Measurements from ENCODE around the gene BCL2. TPM values are rescaled to one million over a fixed set of nuclear protein-coding genes. Genes with fewer than 3 reads are reported as not detected.
A peak's percentile ranks its signal among the peaks of the same experiment; 100 is the strongest.

BCL2 gene
- total and polyA plus RNA-seq, 2 donors = 11.7 to 17.5 TPM

GRCh38 chr18:63356272-63356896 is 36.8 kb upstream of the BCL2 start:
- no peak overlapping the region for H3K4me3 ChIP-seq (ENCODE audit: low read length in 2 of 2)

DNA sequence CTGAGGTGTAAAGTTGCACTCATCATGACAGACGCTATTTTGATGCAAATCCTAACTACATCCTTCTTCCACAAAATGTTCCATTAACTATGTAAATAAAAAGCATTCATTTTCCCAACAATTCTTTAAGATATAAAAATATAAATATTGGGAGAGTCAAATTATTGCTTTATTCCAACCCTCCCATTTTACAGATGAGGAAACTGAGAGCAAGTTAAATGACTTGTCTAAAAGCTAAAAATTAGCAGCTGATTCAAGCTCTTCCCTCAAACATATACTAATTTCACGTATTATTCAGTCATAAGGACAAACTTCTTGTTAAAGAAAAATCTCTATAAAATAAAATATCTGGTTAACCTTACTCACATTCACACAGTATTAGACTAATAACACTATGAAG is 30.7 kb upstream of the BCL2 start:
- no peaks in the 10 kb centered on the region for H3K4me1 ChIP-seq (ENCODE audit: control insufficient read depth in 2 of 2, insufficient read depth in 2 of 2, low read length in 2 of 2)
- DNase-seq (ENCODE audit: low read depth in 6 of 9, low spot score in 9 of 9) = no peak
- H3K9me3 ChIP-seq (ENCODE audit: control insufficient read depth in 2 of 2, insufficient read depth in 1 of 2, low read length in 1 of 2) = no peaks in the 10 kb centered on the region
- H3K36me3 ChIP-seq (ENCODE audit: control insufficient read depth in 2 of 2, insufficient read depth in 2 of 2, low read length in 1 of 2) = peaks cover 37 to 59% of the 10 kb centered on the region in 2 donors
- no peak overlapping the region for H3K4me3 ChIP-seq (ENCODE audit: low read length in 2 of 2)
- no peak overlapping the region for H3K27ac ChIP-seq (ENCODE audit: low read depth in 1 of 2, low read length in 1 of 2)
- no peaks in the 10 kb centered on the region for H3K27me3 ChIP-seq (ENCODE audit: control insufficient read depth in 2 of 2, insufficient read depth in 1 of 2, low read length in 1 of 2)
- 49% methylated on average over 2 of the region's 2 CpGs for WGBS

More at GRCh38 chr18:63356272-63356896, 36.8 kb upstream of the BCL2 start:
- no peak for DNase-seq (ENCODE audit: low read depth in 6 of 9, low spot score in 9 of 9)
- Histone ChIP-seq H3K27me3 (ENCODE audit: control insufficient read depth in 2 of 2, insufficient read depth in 1 of 2, low read length in 1 of 2) (no peaks in the 10 kb centered on the region), H3K9me3 (ENCODE audit: control insufficient read depth in 2 of 2, insufficient read depth in 1 of 2, low read length in 1 of 2) (no peaks in the 10 kb centered on the region), H3K4me1 (ENCODE audit: control insufficient read depth in 2 of 2, insufficient read depth in 2 of 2, low read length in 2 of 2) (no peaks in the 10 kb centered on the region), H3K36me3 (ENCODE audit: control insufficient read depth in 2 of 2, insufficient read depth in 2 of 2, low read length in 1 of 2) (peaks cover 21 to 48% of the 10 kb centered on the region in 2 donors), H3K27ac (ENCODE audit: low read depth in 1 of 2, low read length in 1 of 2) (no peak overlapping the region)
- WGBS = 97% methylated on average over 7 of the region's 7 CpGs

GRCh38 chr18:63348508-63349136 is 29.1 kb upstream of the BCL2 start:
- no peaks in the 10 kb centered on the region for H3K9me3 ChIP-seq (ENCODE audit: control insufficient read depth in 2 of 2, insufficient read depth in 1 of 2, low read length in 1 of 2)
- no peak overlapping the region for H3K4me3 ChIP-seq (ENCODE audit: low read length in 2 of 2)

DNA sequence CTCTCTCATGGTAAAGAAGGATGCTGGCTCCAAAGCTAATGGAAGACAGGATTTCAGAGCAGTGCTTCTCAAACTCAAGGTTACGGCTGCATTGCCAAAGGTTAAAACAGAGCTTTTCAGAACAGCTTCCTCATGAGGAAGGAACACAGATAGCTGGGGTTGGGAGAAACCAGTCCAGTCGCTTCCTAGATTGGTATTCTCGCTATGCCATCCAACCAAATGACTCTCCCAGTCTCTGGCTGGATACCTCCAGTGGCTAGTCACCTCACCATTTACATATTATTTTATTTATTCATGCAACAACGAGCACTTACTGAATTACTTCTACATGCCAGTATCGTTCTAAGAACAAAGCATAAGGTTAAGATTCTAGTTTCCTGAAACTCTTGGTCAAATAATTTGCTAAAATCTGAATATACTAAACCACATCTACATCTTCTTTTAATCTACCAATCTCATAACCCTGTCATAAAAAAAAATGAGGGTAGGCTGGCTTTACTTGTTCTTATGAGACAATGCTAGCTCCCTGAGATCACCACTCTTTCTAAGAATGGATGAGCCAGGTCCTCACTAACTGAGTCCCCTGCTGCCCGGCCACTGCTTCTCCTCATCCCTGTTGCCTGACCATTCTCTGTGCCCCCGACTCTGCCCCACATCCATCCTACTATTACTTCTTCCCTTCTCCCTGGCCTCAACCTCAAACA is 27.1 kb upstream of the BCL2 start:
- Histone ChIP-seq H3K36me3 (ENCODE audit: control insufficient read depth in 2 of 2, insufficient read depth in 2 of 2, low read length in 1 of 2) (peaks cover 40 to 56% of the 10 kb centered on the region in 2 donors), H3K9me3 (ENCODE audit: control insufficient read depth in 2 of 2, insufficient read depth in 1 of 2, low read length in 1 of 2) (no peaks in the 10 kb centered on the region), H3K4me3 (ENCODE audit: low read length in 2 of 2) (no peak overlapping the region), H3K4me1 (ENCODE audit: control insufficient read depth in 2 of 2, insufficient read depth in 2 of 2, low read length in 2 of 2) (no peaks in the 10 kb centered on the region), H3K27me3 (ENCODE audit: control insufficient read depth in 2 of 2, insufficient read depth in 1 of 2, low read length in 1 of 2) (no peaks in the 10 kb centered on the region), H3K27ac (ENCODE audit: low read depth in 1 of 2, low read length in 1 of 2) (peak overlapping the region in 1 of 2 donors; percentile 31)
- 97% methylated on average over 7 of the region's 7 CpGs for WGBS
- DNase-seq (ENCODE audit: low read depth in 6 of 9, low spot score in 9 of 9) = no peak

More at GRCh38 chr18:63348508-63349136, 29.1 kb upstream of the BCL2 start:
- no peaks in the 10 kb centered on the region for H3K27me3 ChIP-seq (ENCODE audit: control insufficient read depth in 2 of 2, insufficient read depth in 1 of 2, low read length in 1 of 2)
- H3K4me1 ChIP-seq (ENCODE audit: control insufficient read depth in 2 of 2, insufficient read depth in 2 of 2, low read length in 2 of 2) = no peaks in the 10 kb centered on the region
- peaks cover 42 to 56% of the 10 kb centered on the region in 2 donors for H3K36me3 ChIP-seq (ENCODE audit: control insufficient read depth in 2 of 2, insufficient read depth in 2 of 2, low read length in 1 of 2)
- DNase-seq (ENCODE audit: low read depth in 6 of 9, low spot score in 9 of 9) = no peak
- WGBS = 97% methylated on average over 7 of the region's 7 CpGs
- no peak overlapping the region for H3K27ac ChIP-seq (ENCODE audit: low read depth in 1 of 2, low read length in 1 of 2)

- Histone ChIP-seq H3K4me3 (ENCODE audit: low read length in 2 of 2) (no peak overlapping the region), H3K27ac (ENCODE audit: low read depth in 1 of 2, low read length in 1 of 2) (peak overlapping the region in 1 of 2 donors; percentile 31), H3K36me3 (ENCODE audit: control insufficient read depth in 2 of 2, insufficient read depth in 2 of 2, low read length in 1 of 2) (peaks cover 39 to 53% of the 10 kb centered on the region in 2 donors), H3K27me3 (ENCODE audit: control insufficient read depth in 2 of 2, insufficient read depth in 1 of 2, low read length in 1 of 2) (no peaks in the 10 kb centered on the region), H3K4me1 (ENCODE audit: control insufficient read depth in 2 of 2, insufficient read depth in 2 of 2, low read length in 2 of 2) (no peaks in the 10 kb centered on the region), H3K9me3 (ENCODE audit: control insufficient read depth in 2 of 2, insufficient read depth in 1 of 2, low read length in 1 of 2) (no peaks in the 10 kb centered on the region)
- DNase-seq (ENCODE audit: low read depth in 6 of 9, low spot score in 9 of 9) = no peak
- WGBS = 90% methylated on average over 7 of the region's 7 CpGs
These were observed 26.5 kb upstream of the BCL2 start for GRCh38 chr18:63346031-63346430.

DNA sequence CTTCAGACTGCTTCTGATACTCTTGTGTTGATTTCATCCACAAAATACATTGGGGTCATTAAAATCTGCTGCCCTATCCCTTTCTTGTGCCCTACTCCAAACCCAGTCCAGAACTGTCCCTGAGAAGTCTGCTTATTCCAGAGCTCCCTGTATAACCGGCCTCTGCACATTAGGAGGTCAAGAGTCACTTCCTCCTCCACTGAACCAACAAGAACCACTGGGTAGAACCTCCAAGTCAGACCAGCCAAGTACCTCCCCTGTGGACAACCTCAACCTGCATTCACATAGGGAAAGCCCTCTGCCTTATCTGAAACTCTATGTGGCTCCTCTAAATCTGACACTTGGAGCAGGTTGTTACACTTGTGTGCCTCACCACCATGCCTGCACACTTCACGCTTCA is 25.3 kb upstream of the BCL2 start:
- Histone ChIP-seq H3K36me3 (ENCODE audit: control insufficient read depth in 2 of 2, insufficient read depth in 2 of 2, low read length in 1 of 2) (peaks cover 38 to 49% of the 10 kb centered on the region in 2 donors), H3K4me1 (ENCODE audit: control insufficient read depth in 2 of 2, insufficient read depth in 2 of 2, low read length in 2 of 2) (no peaks in the 10 kb centered on the region)

GRCh38 chr18:63344263-63344662 is 24.7 kb upstream of the BCL2 start:
- Histone ChIP-seq H3K27ac (ENCODE audit: low read depth in 1 of 2, low read length in 1 of 2) (no peak overlapping the region), H3K27me3 (ENCODE audit: control insufficient read depth in 2 of 2, insufficient read depth in 1 of 2, low read length in 1 of 2) (no peaks in the 10 kb centered on the region), H3K4me3 (ENCODE audit: low read length in 2 of 2) (no peak overlapping the region), H3K36me3 (ENCODE audit: control insufficient read depth in 2 of 2, insufficient read depth in 2 of 2, low read length in 1 of 2) (peaks cover 32 to 45% of the 10 kb centered on the region in 2 donors), H3K4me1 (ENCODE audit: control insufficient read depth in 2 of 2, insufficient read depth in 2 of 2, low read length in 2 of 2) (no peaks in the 10 kb centered on the region), H3K9me3 (ENCODE audit: control insufficient read depth in 2 of 2, insufficient read depth in 1 of 2, low read length in 1 of 2) (no peaks in the 10 kb centered on the region)
- 98% methylated on average over 5 of the region's 5 CpGs for WGBS
- no peak for DNase-seq (ENCODE audit: low read depth in 6 of 9, low spot score in 9 of 9)

More for the DNA sequence above, 25.3 kb upstream of the BCL2 start:
- 100% methylated on average over 2 of the region's 2 CpGs for WGBS
- Histone ChIP-seq H3K4me3 (ENCODE audit: low read length in 2 of 2) (no peak overlapping the region), H3K27me3 (ENCODE audit: control insufficient read depth in 2 of 2, insufficient read depth in 1 of 2, low read length in 1 of 2) (no peaks in the 10 kb centered on the region), H3K27ac (ENCODE audit: low read depth in 1 of 2, low read length in 1 of 2) (no peak overlapping the region), H3K9me3 (ENCODE audit: control insufficient read depth in 2 of 2, insufficient read depth in 1 of 2, low read length in 1 of 2) (no peaks in the 10 kb centered on the region)
- no peak for DNase-seq (ENCODE audit: low read depth in 6 of 9, low spot score in 9 of 9)

DNA sequence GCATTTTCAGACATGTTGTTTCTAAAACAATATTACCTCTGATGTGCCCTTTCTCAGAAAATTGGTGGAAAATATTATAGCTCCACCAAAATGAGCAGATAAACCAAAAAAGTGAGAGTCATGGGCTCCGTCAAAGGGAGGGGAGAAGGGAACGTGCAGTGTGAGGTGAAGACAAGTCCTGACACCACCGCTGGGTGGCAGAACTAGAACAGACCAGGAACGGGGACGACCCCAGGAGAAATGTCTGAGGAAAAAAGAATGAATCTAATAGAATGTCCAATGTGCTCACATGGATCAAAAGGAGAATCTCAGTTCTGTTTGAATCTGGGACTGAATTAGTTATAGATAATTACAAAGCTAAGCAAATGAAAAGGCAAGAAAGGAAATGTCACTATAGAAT is 22.6 kb upstream of the BCL2 start:
- no peak overlapping the region for H3K27ac ChIP-seq (ENCODE audit: low read depth in 1 of 2, low read length in 1 of 2)
- 62% methylated on average over 5 of the region's 5 CpGs for WGBS
- H3K4me1 ChIP-seq (ENCODE audit: control insufficient read depth in 2 of 2, insufficient read depth in 2 of 2, low read length in 2 of 2) = no peaks in the 10 kb centered on the region
- no peaks in the 10 kb centered on the region for H3K27me3 ChIP-seq (ENCODE audit: control insufficient read depth in 2 of 2, insufficient read depth in 1 of 2, low read length in 1 of 2)
- no peaks in the 10 kb centered on the region for H3K9me3 ChIP-seq (ENCODE audit: control insufficient read depth in 2 of 2, insufficient read depth in 1 of 2, low read length in 1 of 2)
- peak in 2 of 9 donors; percentile 51 to 57 for DNase-seq (ENCODE audit: low read depth in 6 of 9, low spot score in 9 of 9)
- H3K36me3 ChIP-seq (ENCODE audit: control insufficient read depth in 2 of 2, insufficient read depth in 2 of 2, low read length in 1 of 2) = peaks cover 35 to 47% of the 10 kb centered on the region in 2 donors
- H3K4me3 ChIP-seq (ENCODE audit: low read length in 2 of 2) = no peak overlapping the region

DNA sequence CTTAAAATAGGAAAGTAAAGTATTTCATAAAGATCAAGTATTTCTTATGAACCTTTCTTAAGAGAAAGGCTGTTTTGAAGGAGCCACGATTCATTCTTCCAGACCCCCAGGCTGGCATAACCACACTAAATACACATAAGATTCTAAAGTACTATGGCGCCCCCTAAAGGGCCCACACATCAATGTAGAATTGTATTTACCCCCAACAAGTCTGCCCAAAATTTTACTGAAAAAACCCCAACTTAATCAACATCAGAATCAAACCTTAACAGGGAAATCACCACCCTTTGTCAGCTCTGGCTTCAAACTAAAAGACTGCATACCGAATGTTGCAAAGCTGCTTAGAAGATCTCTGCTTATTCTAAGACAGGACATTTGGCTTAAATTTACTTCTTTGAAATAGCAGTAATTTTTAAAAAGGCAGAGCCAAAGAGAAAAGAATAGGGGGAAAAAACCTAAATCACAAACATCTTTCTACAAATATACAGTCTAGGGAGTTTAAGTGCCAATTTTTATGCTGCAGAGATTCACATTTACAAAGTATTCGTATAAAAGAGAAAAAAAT is 20.4 kb upstream of the BCL2 start:
- no peak overlapping the region for H3K27ac ChIP-seq (ENCODE audit: low read depth in 1 of 2, low read length in 1 of 2)
- H3K4me1 ChIP-seq (ENCODE audit: control insufficient read depth in 2 of 2, insufficient read depth in 2 of 2, low read length in 2 of 2) = no peaks in the 10 kb centered on the region
- 44% methylated on average over 4 of the region's 4 CpGs for WGBS
- H3K27me3 ChIP-seq (ENCODE audit: control insufficient read depth in 2 of 2, insufficient read depth in 1 of 2, low read length in 1 of 2) = no peaks in the 10 kb centered on the region
- DNase-seq (ENCODE audit: low read depth in 6 of 9, low spot score in 9 of 9) = peak in 4 of 9 donors; percentile 47 to 78 (median 66)
- H3K4me3 ChIP-seq (ENCODE audit: low read length in 2 of 2) = no peak overlapping the region
- H3K36me3 ChIP-seq (ENCODE audit: control insufficient read depth in 2 of 2, insufficient read depth in 2 of 2, low read length in 1 of 2) = peaks cover 27 to 48% of the 10 kb centered on the region in 2 donors
- no peaks in the 10 kb centered on the region for H3K9me3 ChIP-seq (ENCODE audit: control insufficient read depth in 2 of 2, insufficient read depth in 1 of 2, low read length in 1 of 2)
